ENCODE measurements around the gene METTL26.

Gene METTL26

GRCh38 chr16:629185-629832 lies 6.8 kb downstream of the METTL26 start:
- Histone ChIP-seq H3K27ac (no peak overlapping the region), H3K4me1 (peaks cover 0 to 21% (median 11%) of the 10 kb centered on the region in 4 donors), H3K9me3 (no peaks in the 10 kb centered on the region), H3K27me3 (peaks cover 0 to 7% of the 10 kb centered on the region in 2 donors), H3K4me3 (no peak overlapping the region), H3K36me3 (peaks cover 15 to 71% (median 51%) of the 10 kb centered on the region in 3 donors)
- TF ChIP-seq, protein P1, sequence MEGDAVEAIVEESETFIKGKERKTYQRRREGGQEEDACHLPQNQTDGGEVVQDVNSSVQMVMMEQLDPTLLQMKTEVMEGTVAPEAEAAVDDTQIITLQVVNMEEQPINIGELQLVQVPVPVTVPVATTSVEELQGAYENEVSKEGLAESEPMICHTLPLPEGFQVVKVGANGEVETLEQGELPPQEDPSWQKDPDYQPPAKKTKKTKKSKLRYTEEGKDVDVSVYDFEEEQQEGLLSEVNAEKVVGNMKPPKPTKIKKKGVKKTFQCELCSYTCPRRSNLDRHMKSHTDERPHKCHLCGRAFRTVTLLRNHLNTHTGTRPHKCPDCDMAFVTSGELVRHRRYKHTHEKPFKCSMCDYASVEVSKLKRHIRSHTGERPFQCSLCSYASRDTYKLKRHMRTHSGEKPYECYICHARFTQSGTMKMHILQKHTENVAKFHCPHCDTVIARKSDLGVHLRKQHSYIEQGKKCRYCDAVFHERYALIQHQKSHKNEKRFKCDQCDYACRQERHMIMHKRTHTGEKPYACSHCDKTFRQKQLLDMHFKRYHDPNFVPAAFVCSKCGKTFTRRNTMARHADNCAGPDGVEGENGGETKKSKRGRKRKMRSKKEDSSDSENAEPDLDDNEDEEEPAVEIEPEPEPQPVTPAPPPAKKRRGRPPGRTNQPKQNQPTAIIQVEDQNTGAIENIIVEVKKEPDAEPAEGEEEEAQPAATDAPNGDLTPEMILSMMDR (IDR thresholded peaks at IDR 0.05), result no peak
- intact Hi-C loops (cut with DNase I; ENCODE audit: low total_unique reads), result no loop called here
- no peak for DNase-seq

DNA sequence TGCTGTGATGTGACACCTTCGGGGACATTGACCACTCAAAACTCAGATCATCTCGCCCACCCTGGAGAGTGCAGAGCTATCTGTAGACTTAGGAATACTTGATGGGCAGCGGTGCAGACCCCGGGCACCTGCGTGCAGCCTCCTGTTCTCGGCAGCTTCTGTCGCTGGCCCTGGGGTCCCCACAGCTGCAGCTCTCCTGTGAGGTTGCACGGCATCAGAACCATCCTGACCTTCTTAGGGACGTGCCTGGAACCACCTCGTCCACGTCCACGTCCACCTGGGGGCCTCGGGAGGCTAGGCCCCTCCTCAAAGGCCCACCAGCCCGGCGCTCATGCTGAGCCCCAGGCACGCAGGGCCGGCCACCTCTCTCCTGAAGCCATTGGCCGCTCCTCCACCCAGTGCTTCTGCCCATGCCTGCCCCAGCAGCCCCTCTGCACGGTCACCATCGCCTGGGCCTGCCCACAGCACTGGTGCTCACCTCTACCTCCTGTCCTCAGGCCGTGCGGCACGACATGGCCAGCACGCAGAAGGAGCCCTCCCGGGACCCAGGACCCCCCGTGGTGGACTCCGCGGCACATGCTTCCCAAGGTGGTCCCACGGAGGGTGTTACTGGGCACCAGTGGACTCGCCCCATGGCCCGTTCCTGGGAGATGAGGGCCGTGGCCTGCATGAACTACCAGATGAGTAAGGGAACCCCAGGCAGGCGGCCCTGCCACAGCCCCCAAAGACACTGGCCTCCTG lies 7.6 kb downstream of the METTL26 start:
- H3K27me3 ChIP-seq, result peaks cover 0 to 7% of the 10 kb centered on the region in 2 donors
- H3K4me1 ChIP-seq, result peaks cover 0 to 21% (median 11%) of the 10 kb centered on the region in 4 donors
- TF ChIP-seq, protein P1 (IDR thresholded peaks at IDR 0.05), result no peak
- no peak for DNase-seq
- intact Hi-C loops (cut with DNase I; ENCODE audit: low total_unique reads), result no loop called here
- H3K36me3 ChIP-seq, result peaks cover 15 to 63% (median 43%) of the 10 kb centered on the region in 3 donors
- no peak overlapping the region for H3K27ac ChIP-seq
- no peaks in the 10 kb centered on the region for H3K9me3 ChIP-seq
- no peak overlapping the region for H3K4me3 ChIP-seq

DNA sequence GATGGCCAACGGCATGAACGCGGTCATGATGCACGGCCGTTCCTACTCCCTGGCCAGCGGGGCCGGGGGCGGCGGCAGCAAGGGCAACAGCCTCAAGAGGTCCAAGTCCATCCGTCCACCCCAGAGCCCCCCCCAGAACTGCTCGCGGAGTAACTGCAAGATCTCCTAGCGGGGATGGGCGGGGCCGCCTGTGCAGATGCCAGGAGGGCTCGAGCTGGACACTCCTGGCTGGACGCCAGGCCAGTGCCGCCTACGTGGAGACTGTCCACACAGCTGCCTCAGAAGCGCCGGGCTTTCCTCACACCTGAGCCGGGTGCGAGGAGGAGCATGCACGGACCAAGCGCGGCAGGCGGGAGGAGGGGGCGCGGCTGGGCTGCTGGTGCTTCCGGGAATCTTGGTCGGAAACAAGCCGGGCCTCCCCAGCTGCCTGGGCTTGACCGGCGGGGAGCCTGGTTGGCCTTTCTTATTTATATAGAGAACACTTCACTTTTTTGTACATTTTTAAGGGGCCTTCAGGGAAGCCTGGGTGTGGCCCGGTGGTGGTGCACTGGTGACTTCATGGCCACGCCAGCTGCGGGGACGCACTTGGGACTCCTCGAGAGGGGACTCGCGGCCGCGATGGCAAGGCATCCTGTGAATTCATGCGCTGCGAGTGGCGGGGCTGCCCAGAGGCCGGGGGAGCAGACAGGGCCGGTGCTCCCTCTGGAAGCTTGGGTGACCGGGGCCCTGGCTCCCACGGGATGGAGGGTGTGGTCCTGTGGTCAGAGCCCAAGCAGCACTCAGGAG lies 8.5 kb downstream of the METTL26 start:
- H3K36me3 ChIP-seq, result peaks cover 15 to 55% (median 35%) of the 10 kb centered on the region in 3 donors
- peaks cover 0 to 7% of the 10 kb centered on the region in 2 donors for H3K27me3 ChIP-seq
- intact Hi-C loops (cut with DNase I; ENCODE audit: low total_unique reads), result no loop called here
- H3K27ac ChIP-seq, result no peak overlapping the region
- DNase-seq, result no peak
- H3K4me3 ChIP-seq, result no peak overlapping the region
- H3K9me3 ChIP-seq, result no peaks in the 10 kb centered on the region
- TF ChIP-seq, protein P1 (IDR thresholded peaks at IDR 0.05), result no peak
- H3K4me1 ChIP-seq, result peaks cover 0 to 21% (median 11%) of the 10 kb centered on the region in 4 donors

- DNase-seq, result no peak
- peaks cover 0 to 22% (median 11%) of the 10 kb centered on the region in 4 donors for H3K4me1 ChIP-seq
These were observed 9.2 kb downstream of the METTL26 start for GRCh38 chr16:626787-627453.

More at GRCh38 chr16:626787-627453, 9.2 kb downstream of the METTL26 start:
- TF ChIP-seq, protein P1 (IDR thresholded peaks at IDR 0.05), result no peak
- Histone ChIP-seq H3K27me3 (peaks cover 0 to 4% of the 10 kb centered on the region in 2 donors), H3K27ac (no peak overlapping the region), H3K4me3 (no peak overlapping the region), H3K36me3 (peaks cover 15 to 52% (median 35%) of the 10 kb centered on the region in 3 donors), H3K9me3 (no peaks in the 10 kb centered on the region)
- intact Hi-C loops (cut with DNase I; ENCODE audit: low total_unique reads), result no loop called here
